Fibroblast of skin of abdomen (primary cell): ENCODE results near the gene USP5.
"Not testable (repeated sequence)": the region's sequence is repeated elsewhere in the genome, so short reads cannot be mapped to it uniquely, and the experiment has no call there.

Experiments used
- DNase-seq: peaks from one replicate; pipeline ENCODE4 v3.0.0-alpha.2; 2013

The USP5 gene

DNA sequence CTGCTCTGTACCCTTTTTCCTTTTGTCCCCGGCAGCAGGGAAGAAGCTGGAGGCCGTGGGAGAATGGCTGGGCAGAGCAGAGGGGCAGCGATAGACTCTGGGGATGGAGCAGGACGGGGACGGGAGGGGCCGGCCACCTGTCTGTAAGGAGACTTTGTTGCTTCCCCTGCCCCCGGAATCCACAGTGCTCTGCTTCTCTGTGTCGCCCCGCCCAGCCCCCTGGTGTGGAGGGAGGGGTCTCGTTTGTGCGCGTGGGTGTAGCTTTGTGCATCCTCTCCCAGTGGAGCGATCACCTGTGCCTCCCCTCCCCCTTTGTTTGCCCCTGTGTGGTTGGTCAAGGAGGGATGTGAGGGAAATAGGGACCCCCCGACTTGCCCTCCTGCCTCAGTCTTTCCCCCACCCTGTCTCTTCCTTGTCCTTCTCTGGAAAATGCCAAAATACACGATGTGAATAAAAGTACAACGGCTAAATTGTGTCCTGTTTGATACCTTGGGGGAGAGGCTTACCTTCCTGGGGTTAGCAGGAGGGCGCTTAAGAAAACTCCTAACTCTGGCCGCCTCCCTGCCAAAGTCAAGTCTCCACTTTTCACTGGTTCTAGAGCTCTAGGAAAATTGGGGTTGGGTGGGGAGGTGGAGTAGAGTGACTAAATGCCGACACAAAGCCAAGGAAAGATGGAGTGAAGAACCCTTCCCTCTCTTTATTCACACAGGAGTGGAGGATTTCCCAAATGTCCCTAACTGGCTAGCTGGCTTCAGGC is 14.4 kb downstream of the USP5 start:
- no peak for DNase-seq

DNA sequence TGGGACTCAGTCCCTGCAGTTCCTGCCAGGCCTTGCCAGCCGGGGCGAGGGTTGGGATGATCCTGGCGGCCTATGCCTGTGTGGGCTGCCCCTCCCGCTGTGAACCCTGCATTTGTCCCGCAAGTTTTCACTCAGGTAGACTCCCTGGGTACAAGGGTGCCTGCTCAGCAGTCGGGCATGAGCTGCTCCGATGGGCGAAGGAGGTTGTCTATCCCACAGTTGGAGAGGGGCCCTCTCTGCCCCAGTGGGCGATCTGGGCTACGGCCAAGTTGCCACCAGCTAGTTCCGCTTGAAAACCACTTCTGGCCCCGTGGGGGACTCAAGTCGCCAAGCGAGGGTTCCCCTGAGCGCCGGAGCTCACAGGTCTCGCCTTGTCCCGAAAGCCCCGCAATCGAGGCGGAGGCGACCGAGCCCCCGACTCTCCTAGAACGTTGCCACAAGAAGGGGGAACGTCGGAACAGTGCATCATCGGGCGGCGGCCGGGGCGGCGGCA is 15.0 kb downstream of the USP5 start:
- DNase-seq: no peak

DNA sequence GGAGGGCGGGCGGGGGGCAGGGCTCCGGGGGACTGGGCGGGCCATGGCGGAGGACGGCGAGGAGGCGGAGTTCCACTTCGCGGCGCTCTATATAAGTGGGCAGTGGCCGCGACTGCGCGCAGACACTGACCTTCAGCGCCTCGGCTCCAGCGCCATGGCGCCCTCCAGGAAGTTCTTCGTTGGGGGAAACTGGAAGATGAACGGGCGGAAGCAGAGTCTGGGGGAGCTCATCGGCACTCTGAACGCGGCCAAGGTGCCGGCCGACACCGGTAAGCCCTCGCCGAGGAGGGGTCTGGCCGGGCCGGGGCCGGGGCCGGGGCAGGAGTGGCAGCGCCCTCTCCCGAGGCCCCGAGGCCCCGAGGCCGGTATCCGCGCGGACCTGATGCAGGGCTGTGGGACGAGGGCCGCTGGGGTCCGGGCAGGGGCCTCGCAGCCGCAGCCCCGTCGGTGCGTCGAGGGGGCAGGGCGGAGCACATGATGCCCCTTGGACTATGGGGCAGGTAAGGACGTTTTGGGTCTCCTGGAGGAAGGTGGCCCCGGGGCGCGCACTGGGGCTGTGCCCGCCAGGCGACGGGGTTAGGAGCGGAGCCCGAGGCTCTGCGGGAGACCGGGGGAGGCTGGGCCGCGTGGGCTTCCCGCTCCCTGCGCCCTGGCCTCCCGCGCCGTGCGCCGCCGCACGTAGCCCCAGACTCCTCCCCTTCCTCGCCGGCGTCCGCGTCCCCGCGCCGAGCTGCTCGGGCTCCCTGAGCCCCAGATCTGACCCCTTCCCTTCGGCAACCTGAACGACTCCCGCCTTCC is 15.7 kb downstream of the USP5 start, which contains the start of gene TPI1:
Gene TPI1 (plus strand): TSS at position 119 of the 798 bp plus-strand sequence. CDS start 36 bp downstream, at position 155.
- peak; percentile 80 for DNase-seq

- no peak for DNase-seq
Measured at GRCh38 chr12:6868211-6869048, 16.5 kb downstream of the USP5 start.

GRCh38 chr12:6869049-6870021 is 17.4 kb downstream of the USP5 start:
- DNase-seq: peak; percentile 61

- DNase-seq: not testable (repeated sequence)
Measured at GRCh38 chr12:6870304-6870703, 18.4 kb downstream of the USP5 start.

DNA sequence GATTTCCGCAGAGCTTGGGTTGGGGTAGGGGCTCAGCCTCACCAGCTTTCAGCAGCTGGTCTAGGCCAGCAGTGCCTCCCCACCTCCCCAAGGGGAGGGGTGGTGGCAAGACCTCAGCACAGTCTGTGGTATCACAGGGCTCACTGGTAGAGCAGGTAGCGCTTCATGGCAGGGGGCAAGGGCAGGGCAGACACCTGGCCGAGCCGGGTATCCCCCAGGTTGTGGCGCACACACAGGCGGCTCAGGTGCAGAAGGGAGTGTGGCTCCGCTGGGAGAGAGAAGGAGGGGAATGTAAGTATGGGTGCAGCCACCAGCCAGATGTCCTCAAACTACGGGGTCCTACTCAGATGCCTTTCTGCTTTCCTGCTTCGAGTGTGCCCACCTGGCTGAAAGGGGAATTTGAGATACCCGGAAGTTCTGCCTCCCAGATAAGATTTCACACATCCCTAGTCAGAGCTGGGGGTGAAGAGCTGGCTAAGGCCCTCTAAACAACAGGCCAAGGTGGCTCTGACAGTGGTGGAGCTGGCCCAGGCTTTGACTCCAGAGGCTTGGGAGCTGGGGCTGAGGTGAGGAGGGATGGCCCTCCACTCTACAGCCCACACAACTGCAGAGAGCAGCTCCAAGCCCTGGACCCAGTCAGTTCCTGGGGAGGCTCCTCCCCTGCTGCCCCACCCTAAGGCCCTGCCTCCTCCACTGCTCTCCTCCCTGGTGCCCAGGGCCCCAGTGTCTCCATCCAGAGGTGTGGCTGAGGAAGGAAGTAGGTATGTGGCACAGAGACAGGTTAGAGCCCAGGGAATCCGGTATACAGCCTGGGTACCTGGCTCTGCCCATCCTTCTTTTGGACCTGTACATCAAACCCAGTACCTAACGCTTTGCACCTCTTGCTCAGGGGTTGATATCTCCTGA is 19.4 kb downstream of the USP5 start:
- DNase-seq: no peak

DNA sequence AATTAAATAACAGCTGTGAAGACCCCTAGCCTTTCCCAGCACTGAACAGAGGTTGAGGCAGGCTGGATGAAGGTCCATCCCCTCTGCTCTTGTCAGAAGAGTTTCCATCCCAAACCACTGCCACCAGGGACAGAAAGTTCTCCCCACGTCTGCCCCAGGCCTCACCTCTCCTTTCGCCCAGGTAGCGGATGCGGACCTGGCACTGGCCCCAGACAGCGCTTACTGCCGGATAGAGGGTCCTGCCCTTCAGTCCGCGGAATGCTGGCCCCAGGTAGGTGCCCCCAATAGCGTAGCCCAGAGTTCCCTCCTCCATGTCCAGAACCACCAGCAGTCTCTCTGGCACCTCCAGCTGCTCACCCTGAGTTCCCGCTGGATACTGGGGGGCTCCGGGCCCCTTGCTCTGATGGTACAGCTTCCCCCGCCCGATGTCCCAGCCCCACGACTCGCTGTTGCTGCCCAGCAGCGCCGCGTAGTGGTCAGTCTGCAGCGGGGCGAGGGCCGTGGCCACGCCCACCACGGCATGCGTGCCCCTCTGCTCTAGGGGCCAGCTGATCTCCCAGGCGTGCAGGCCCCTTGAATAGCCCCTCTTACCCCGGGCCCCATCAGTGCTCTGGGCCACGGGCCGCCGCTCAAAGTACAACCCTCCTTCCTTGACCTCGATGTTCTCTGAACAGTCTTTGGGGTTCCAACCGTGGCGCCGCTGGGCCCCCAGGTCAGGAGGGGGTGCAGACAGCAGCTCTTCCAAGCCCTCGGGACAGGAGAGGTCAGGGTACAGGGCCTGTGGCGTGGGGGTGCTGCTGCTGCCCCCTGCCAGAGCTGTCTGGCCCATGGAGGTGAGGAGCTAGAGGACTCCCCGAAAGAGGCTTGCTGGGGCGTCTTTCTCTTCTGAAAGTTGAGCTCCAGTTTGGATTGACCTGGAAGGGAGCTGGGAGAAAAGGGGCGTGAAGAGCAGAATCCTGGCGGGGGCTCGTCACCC is 20.4 kb downstream of the USP5 start:
- peak; percentile 71 for DNase-seq

GRCh38 chr12:6873094-6874014 is 21.4 kb downstream of the USP5 start, which contains the start of gene SPSB2:
Gene SPSB2, minus strand, starts transcription at chr12:6873303. Its CDS starts 402 bp downstream, at chr12:6872901.
- peak; percentile 93 for DNase-seq

DNA sequence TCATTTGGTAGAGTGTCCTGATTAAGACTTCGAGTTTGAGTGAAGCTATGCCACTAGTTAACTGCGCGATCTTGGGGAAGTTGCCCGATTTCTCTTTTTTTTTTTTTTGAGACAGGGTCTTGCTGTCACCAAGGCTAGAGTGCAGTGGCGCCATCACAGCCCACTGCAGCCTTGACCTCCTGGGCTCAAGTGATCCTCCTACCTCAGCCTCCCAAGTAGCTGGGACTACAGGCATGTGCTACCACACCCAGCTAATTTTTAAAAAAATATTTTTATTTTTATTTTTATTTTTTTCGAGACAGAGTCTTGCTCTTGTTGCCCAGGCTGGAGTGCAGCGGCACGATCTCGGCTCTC is 22.0 kb downstream of the USP5 start:
- not testable (repeated sequence) for DNase-seq

DNA sequence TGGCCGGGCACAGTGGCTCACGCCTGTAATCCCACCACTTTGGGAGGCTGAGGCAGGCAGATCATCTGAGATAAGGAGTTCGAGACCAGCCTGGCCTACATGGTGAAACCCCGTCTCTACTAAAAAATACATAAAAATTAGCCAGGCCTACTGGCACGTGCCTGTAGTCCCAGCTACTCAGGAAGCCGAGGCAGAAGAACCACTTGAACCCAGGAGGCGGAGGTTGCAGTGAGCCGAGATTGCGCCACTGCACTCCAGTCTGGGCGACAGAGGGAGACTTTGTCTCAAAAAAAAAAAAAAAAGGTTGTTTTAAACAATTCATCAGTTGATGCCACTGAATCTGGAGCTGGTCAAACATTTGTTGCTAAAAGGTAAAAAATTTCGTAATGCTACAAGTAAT is 27.9 kb downstream of the USP5 start:
- not testable (repeated sequence) for DNase-seq

DNA sequence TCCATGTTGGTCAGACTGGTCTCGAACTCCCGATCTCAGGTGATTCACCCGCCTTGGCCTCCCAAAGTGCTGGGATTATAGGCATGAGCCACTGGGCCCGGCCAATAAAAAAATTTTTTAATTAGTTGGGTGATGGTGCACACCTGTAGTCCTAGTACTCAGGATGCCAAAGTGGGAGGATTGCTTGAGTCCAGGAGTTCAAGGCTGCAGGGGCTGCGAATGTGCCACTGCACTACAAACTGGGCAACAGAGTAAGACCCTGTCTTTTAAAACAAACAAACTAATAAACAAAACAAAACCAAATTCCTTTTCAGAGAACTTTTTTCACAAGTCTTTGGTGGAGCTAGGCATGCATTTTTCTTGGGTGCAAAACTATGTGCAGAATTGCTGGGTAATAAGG is 31.3 kb downstream of the USP5 start:
- DNase-seq: no peak

DNA sequence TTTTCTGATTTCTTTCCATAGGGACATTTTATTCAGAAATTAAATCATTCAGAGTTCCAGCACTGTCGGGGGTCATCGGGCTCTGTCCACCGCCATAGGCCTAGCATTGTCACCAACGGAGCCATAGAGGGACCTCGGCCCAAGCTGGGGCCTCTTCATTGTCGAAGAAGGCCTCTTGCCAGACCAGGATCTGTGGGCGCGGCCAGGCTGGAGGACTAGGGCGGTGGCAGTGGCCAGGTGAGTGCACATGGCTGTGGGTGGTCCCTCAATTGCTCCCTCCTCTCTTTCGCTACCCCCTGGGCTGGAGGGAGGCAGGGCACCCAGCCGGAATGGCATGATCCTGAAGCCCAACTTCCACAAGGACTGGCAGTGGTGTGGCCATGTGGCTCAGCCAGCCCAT is 31.7 kb downstream of the USP5 start:
- DNase-seq: no peak

- DNase-seq: no peak
Measured at GRCh38 chr12:6884539-6884938, 32.6 kb downstream of the USP5 start.

DNA sequence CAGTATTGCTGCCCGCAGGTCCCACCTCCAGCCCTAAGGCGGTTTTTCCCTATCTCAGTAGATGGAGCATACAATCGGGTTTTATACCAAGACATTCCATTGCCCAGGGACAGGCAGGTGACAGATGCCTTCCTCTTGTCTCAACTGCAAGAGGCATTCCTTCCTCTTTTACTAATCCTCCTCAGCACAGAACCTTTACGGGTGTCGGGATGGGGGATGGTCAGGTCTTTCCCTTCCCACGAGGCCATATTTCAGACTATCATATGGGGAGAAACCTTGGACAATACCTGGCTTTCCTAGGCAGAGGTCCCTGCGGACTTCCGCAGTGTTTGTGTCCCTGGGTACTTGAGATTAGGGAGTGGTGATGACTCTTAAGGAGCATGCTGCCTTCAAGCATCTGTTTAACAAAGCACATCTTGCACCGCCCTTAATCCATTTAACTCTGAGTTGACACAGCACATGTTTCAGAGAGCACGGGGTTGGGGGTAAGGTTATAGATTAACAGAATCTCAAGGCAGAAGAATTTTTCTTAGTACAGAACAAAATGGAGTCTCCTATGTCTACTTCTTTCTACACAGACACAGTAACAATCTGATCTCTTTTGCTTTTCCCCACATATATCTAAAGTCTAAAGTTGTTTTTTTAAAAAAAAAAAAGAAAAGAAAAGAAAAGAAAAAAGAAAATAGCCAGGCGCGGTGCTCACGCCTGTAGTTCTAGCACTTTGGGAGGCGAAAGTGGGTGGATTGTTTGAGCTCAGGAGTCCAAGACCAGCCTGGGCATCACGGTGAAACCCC is 34.5 kb downstream of the USP5 start:
- DNase-seq: not testable (repeated sequence)

DNA sequence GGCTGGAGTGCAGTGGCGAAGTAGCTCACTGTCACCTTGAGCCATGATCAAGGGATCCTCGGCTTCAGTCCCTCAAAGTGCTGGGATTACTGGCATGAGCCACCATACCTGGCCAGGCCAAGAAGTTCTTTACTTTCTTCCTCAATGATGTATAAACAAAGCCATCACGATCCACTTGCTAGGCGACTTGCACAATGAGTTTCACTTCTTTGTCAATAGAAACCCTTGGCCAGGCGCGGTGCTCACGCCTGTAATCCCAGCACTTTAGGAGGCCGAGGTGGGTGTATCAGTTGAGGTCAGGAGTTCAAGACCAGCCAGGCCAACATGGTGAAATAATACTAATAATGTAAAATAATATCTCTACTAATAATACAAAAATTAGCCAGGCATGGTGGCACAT is 35.5 kb downstream of the USP5 start:
- DNase-seq: no peak

DNA sequence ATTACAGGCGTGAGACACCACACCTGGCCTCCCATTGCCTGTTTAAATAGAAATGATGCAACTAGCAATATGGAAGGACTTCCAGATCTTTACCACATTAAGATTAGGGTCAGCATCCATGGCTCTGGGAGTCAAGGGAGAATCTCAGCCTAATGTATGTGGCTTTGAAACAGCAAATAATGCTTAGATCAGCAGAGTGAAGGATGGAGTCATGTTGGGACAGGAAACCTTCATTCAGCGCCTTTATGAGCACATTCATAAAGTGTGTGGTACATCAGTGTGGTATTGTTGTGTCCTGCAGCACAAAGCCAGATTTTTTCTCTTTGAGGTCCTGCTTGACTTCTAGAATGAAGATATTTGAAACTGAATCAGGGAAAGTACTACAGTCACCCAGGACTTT is 36.4 kb downstream of the USP5 start:
- DNase-seq: no peak
